HG03439 (cell line): ENCODE data around the gene GNAL.
A peak's percentile ranks its signal among the peaks of the same experiment; 100 is the strongest.

ENCODE experiments used
- ATAC-seq: cut with Tn5 transposase; IDR thresholded peaks from one replicate; pipeline ENCODE4 v1.9.1; 2021; ENCODE audit warnings: mild to moderate bottlenecking, moderate library complexity; ENCODE audit not compliant: unreplicated experiment

Gene GNAL

DNA sequence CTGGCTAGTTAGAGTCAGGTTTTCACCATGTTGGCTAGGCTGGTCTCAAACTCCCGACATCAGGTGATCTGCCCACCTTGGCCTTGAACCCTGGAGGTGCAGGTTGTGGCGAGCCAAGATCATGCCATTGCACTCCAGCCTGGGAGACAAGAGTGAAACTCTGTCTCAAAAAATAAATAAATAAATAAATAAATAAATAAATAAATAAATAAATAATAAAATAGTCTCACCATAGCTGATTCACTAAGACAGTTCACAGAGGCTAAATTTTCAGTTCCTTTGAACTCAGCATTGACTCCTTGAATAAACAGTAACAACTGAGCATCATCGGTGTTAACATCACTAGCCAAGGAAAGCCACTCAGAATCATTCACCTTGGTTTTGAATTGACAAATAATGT, 32.7 kb downstream of the GNAL start:
- no peak for ATAC-seq

DNA sequence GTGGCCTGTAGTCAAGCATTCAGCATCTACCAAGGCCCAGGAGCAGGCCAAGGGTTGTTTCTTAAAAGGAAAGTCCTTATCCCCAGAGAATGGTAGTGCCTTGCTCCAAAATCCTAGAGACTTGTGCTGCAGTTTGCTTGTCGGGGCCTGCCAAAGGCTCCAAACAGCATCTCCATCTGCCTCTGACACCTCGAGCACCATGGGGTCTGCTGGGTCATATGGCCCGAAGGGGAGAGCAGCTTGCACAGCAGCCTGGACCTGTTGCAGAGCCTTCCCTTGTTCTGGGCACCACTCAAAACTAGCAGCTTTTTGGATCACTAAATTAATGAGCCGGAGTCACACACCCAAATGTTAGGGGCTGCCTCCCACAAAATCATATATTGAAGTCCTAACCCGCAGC, 35.7 kb downstream of the GNAL start:
- ATAC-seq = no peak

DNA sequence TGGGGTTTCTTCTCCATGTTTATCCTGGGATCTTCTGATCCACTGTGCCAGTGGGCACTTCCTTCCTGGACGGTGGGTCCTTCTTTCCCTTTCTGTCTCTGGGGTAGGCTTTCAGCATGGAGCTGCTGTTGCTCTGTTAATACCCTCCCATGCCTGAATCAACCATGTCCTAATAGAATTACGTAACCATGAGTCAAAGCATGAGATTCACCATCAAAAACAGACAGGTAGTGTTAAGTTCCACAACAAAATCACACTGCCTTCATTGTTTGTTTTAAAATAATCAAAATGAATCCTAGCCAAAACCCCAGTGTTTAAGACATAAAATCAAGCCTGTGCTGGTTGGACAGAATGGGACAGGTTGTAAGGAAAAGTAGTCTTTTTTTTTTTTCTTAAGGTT, 37.5 kb downstream of the GNAL start:
- ATAC-seq = no peak

GRCh38 chr18:11728249-11728648, 39.2 kb downstream of the GNAL start:
- ATAC-seq = no peak

DNA sequence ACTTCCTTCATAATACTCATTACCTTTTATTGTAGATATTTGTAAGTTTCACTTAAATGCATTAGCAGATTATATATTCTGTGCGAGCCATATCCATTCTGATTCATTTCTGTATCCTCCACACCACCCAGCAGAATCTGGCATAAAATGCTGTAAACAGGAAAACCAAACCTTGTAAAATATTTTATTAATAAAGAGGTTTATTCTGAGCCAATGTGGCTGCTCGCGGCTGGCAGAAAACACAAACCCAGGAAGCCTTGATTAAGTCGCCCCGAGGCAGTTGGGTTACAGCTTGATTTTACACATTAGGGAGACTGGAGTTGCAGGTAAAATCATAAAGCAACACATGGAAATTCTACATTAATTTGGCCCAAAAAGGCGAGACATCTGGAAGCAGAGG, 40.5 kb downstream of the GNAL start:
- ATAC-seq = no peak

- peak; percentile 78 for ATAC-seq
Observed at GRCh38 chr18:11733031-11733430, 44.0 kb downstream of the GNAL start.

GRCh38 chr18:11736656-11737055, 47.6 kb downstream of the GNAL start:
- no peak for ATAC-seq

DNA sequence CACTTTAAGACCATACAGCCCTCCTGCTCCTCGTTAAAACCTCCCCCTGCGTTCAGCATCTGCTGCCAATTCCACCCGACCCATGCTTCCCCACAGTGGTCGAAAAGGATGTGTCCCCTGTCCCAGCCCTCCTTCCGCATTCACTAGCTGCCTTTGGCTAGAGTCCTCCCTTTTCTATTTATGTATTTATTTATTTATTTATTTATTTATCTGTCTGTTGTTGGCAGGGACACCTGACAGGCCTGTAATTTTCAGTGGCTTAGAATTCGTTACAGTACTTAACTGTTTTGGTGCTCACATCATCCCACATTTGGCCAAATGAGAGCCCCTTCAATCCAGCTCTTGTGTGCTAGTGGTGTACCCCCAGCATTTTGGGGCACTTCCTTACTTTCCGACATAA, 50.8 kb downstream of the GNAL start:
- no peak for ATAC-seq

DNA sequence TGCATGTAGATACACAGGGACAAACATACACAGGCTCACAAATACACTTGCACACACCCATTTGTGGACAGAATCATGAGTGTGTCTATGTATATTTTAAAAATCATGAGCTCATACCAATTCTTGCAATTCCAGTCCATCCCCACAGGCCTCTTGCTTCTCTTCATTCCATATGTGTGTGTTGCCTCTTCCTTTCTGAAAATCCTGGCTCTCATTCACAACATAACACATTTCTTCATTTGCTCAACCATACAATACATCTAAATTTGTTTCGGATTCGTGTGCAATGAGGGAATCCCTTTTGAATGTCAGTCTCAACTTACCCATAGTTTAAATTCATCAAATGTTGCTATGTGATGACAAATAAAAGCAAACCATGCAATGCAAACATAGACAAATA, 51.4 kb downstream of the GNAL start:
- ATAC-seq = no peak

GRCh38 chr18:11741505-11742145, 52.6 kb downstream of the GNAL start:
- no peak for ATAC-seq

DNA sequence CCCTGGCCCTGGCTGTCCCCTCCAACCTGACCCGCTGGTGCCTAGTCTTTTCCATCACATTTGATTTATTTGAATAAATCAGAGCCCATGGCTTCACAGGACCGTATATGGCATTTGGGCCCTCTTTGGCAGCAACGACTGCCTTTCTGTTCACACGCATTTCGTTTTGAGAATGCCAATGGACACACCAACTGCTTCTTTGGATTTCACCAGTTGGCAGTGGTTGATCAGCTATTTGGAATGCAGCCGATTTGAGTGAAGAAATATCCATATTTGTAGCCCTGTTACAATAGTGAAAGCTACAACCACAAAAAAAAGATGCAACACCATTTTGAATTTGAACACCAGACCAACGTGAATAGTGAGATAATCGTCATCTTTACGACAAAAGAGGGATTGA, 56.5 kb downstream of the GNAL start:
- no peak for ATAC-seq

- no peak for ATAC-seq
Observed at GRCh38 chr18:11747286-11747685, 58.2 kb downstream of the GNAL start.

DNA sequence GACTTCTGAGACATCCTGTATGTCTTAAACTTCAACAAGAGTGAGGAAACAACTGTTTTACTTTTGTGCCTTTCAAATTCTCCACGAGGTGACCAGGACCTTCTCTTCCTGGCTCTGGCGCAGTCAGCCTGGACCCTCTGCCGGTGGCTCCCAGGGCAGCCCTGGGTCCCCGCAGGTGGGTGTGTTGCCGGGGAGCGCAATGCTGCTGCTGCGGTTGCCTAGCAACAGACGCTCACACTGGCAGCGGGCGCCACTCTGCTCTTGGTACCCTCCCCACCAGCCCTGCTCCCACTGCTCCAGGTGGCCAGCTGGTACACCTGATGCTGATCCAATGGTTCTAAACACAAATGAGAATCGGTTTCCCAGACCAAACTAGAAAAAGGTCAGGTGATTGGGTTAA, 58.7 kb downstream of the GNAL start:
- ATAC-seq = no peak

DNA sequence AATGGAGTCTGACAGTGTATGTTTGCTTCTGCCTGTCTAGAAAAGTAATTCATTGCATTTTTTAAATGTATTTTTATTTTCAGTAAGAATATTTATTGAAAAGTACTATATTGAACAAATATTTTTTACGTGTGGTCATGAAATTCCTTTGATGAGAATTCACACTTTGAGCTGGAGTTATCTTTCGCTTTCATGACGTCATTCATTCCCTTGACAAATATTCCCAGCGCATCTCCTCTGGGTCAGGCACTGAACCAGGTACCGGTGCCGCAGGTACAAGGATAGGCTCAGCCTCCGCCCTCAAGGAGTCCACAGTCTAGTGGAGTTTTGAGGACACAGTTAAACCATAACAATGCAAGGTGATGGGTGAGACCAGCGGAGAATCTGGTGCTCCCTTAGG, 60.2 kb downstream of the GNAL start:
- ATAC-seq = no peak

- ATAC-seq = no peak
Observed at GRCh38 chr18:11750171-11750570, 61.1 kb downstream of the GNAL start.

DNA sequence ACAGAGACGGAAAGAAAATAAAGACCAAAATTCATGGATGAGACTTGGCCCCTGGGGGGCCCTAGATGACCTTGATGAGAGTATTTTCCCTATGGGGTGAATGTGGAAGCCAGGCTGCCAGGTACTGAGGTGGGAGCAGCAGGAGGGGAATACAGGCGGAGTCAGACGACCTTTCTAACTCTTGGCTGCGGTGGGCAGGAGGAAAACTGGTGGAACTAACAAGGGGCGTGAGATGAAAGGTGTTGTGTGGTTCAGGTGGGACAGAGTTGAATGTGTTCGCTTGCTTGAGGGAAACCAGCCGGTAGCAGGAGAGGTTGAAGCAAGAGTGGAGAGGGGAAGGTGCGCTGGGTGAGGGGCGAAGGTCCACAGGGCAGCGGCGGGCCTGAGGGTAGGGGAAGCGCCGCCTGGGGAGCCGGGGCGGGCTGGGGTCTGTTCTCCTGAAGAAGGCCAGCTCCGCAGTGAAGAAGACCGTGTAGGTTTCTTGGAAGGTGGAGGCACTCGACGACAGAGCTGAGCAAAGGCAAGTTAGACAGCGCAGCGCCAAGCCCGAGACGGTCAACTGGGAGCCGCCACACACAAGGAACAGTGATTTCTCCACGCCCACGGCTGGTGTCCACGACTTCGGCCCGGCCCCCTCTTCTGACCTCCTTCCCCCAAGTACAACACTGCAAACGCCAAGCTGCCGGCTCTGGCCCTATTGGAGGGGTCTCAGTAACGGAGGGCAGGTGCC, 61.7 kb downstream of the GNAL start:
- ATAC-seq = no peak

GRCh38 chr18:11751341-11752115, 62.5 kb downstream of the GNAL start:
- no peak for ATAC-seq

- no peak for ATAC-seq
Observed at GRCh38 chr18:11752116-11752911, 63.2 kb downstream of the GNAL start.

GRCh38 chr18:11754979-11755378, 65.9 kb downstream of the GNAL start:
- no peak for ATAC-seq

DNA sequence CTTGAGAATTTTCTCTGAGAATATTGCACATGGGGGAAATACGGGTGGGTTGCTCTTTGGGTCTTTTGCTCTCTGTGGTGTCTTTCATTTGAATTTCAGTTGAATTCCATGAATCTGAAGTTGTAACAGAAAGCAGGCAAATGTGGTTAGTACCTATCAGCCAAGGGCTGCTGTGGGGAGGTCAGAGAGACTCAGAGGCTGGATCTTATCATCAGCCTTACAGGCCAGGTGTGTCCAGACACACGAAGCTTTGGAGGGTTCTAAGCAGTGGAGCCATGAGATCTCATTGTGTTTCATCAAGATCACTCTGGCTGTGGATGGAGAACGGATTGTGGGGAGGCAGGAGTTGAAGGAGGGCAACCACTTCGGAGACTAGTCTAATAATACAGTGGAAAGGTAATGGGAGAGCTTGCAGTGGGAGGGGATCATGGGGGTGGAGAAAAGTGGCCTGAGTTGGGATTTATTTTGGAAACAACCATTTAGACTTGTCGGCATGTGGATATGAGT, 68.1 kb downstream of the GNAL start:
- ATAC-seq = no peak

- no peak for ATAC-seq
Observed at GRCh38 chr18:11759456-11759855, 70.4 kb downstream of the GNAL start.
